ENCODE data around the gene ADAMTS3.

ADAMTS3 gene

DNA sequence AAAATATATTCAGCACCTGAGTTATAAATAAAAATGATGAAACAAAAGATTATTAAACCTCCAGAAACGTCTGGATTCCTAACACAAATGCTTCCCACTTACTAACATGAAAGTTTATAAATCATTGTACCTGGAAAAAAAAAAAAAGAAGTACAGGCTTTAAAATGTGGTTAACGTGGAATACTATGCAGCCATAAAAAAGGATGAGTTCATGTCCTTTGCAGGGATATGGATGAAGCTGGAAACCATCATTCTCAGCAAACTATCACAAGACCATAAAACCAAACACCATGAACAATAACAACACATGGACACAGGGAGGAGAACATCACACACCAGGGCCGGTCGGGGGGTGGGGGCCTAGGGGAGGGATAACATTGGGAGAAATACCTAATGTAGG is 160.5 kb downstream of the ADAMTS3 start:
- no peak for DNase-seq (ENCODE audit: low spot score)

DNA sequence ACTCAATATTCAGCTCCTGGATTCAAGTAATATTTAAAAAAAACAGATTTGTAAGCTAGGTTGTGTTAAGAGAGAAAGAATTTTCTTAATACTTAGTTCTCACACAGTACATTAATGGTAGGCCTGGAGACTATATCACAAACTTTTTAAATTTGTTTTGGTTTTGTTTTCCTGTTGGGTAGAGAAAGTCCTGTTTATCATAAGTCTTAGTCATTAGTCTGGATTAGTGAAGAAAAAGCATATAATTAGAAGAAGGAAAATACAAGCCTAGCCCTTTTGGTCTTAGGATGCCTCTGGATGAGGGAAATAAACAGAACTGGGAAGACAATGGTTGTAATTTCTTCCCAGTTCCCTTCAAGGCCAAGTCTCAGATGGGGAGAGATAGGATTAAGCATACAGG is 163.6 kb downstream of the ADAMTS3 start:
- DNase-seq (ENCODE audit: low spot score), result no peak

DNA sequence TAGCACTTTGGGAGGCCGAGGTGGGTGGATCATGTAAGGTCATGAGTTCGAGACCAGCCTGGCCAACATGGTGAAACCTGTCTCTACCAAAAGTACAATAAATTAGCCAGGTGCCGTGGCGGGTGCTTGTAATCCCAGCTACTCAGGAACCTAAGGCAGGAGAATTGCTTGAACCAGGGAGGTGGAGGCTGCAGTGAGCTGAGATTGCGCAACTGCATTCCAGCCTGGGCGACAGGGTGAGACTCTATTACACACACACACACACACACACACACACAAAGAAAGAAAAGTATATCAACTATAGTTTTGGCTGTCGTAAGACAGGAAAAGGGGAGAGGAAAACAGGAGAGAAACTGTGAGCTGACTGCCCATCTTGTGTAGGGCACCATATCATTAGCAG is 171.7 kb downstream of the ADAMTS3 start:
- no peak for DNase-seq (ENCODE audit: low spot score)

DNA sequence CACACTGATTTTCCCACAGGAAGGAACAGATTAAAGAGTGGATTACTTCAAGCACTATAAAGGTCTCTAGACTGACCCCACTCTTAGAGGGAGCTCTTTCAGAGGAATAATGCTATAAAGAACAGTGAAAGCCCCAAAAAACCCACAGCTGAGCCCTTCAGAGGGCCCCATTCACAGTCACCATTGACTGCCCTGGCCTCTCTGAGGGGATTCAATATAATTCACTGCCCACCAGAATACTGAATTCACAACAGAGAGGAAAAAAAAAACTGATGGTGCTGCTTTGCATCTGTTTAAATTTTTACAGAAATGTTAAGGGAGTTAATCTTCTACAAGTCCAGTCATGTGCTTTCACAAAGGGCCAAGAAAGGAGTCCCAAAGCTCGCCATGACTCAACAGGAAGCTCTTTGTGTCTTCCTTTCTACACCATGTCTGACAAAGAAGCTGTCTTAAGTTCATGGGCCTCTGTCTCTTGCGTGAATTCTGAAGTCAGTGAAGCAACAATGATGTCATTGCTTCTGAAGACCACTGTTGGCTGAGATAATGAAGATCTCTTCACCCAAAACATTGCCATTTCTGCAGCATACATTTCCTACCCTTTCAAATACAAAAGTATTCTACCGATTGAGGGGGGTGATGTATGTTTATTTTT is 174.9 kb downstream of the ADAMTS3 start:
- no peak for DNase-seq (ENCODE audit: low spot score)

DNA sequence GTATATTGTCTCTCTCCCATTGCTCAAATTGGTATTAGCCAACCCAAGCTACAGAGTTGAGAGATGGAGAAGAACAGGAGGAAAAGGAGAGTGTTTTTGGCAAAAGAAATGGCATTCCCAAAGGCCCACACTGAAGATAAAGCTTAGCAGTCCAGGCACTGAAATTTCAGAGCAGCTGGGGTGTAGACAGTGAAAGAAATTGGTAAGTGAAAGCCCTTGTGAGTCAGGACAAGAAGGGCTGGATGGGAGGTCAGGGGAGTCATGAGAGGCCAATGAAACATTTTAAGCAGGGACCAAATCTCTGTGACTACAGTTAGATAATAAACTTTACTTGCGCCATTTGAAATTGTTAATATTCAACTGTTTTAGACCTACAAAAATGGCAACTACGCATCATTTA is 177.7 kb downstream of the ADAMTS3 start:
- no peak for DNase-seq (ENCODE audit: low spot score)

DNA sequence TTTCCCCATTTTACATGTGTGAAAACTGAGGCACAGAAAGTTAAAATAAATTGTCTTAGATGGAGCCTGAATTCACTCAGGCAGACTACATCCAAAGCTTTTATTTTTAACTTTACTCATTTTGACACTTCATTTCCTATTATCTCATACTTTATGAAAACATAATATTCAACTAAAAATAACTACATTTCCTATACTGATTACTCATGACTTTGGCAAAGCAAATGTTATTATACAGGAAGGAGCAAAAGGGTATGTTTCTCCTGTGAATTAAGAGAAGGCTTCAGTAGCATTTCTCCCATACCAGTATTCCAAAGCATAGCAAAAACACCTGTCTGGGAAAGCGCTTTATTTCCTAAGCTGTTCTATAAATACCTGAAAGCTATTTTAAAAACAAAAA is 178.6 kb downstream of the ADAMTS3 start:
- peak; percentile 2 for DNase-seq (ENCODE audit: low spot score)

DNA sequence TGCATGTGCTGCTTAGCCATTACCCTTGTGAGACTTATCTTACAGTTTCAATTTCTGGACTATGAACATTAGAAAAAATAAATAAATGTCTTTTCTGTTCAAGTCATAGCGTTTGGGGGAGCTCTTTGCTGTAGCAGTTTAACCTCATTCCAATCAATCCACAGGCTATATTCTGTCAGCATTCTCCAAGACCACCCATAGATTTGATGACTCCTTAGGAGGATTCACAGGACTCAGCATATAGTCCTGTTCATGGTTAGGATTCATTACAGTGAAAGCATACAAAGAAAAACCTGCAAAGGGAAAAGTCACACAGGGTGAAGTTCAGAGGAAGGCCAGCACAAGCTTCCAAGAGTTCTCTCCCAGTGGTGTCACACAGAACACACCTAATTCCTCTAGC is 180.5 kb downstream of the ADAMTS3 start:
- DNase-seq (ENCODE audit: low spot score), result no peak

DNA sequence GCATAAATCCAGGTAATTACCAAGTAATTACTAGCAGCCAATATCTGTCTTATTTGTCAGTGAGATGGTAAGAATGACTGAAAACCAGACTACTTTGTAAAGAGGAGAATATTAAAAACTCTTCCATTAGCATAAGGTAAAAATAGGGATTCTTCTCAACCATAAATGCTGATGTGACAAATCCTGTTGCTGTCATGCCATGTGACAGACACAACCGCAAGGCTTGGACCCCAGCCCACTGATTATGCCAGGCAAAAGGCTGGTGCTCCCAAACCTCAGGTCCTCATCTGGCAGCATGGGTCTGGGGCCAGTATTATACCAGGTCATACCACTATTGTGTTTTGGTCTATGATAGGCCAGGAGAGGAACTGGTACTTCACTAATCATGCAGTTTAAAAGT is 181.1 kb downstream of the ADAMTS3 start:
- no peak for DNase-seq (ENCODE audit: low spot score)

DNA sequence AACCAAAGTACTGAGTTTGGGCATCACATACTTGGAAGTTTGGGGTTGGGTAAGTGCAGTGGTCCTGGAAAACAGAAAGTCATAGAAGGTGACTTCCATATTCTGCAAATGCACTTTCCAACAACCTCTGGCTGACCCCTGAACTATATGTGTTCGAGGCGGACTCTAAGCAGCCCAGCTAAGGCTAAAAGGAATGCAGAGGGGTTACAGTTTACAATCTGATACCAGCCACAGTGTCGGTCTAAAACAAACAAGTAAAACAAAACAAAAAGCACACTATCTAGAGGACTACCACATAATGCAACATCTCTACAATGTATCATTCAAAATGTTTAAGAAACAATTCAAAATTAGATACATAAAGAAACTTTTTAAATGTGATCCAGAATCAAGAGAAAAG is 185.6 kb downstream of the ADAMTS3 start:
- DNase-seq (ENCODE audit: low spot score), result no peak

DNA sequence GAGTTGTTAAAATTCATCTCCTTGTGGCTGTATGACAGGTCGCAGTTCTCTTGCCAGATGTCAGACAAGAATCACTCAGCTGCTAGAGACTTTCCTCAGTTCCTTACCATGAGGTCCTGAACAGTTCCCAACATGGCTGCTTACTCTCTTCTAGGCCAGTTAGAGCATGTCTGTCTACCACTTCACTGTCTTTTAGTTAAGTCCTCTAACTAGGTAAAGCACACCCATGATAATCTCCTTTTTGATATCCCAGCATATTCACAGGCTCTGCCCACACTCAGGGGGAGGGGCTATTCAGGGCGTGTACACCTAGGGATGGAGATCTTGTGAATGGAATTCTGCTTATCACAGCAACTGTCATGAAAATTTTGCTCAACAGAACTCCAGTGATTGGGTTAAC is 190.1 kb downstream of the ADAMTS3 start:
- DNase-seq (ENCODE audit: low spot score), result no peak

DNA sequence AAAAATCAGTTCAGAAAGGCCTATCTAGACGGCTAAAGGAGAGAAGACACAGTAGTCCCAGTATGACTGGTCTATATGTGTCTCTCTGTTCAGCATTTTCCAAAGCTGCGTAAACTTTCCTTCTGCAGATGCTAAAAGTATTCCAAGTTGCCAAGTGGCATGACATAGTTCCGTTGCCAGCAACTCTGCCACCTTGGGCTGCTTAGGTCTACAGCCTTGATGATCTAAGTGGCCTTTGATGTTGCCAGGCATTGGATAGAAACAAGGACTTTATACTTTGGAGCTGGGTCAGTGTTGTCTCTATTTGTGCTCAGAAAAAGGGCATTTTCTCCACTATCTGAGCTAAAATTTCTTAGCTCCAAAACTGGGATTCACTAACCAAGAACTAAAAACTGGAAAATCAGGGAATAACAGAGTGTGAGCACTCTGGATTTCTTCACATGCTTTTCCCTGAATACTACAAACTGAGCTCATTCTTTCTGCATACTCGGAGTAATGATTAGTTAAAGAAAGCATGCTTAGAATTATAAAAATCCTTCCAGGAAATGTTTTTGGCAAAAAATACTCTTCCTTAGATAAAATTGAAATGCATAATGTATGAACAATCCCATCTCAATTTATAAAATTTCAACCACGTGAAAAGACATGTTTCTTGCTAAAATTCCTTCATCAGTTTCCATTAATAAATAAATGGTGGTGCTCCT is 191.4 kb downstream of the ADAMTS3 start:
- DNase-seq (ENCODE audit: low spot score), result no peak

DNA sequence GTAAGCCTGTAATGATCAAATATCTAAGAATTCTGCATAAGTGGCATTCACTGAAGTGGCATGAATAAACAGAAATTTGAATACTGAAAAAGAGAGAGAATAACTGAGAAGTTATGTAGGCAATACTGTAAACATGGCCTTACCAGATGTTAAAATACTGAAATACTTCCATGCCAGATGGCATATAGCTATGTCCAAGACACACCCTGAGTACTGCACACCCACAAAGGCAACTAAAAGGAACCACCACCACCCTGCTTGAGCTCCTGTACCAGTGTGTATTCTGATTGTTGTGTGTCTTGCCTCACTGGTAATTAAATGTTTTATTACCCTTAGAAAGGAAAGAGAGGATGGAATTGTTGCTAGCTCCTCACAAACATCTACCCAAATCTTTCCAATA is 192.1 kb downstream of the ADAMTS3 start:
- DNase-seq (ENCODE audit: low spot score), result no peak

DNA sequence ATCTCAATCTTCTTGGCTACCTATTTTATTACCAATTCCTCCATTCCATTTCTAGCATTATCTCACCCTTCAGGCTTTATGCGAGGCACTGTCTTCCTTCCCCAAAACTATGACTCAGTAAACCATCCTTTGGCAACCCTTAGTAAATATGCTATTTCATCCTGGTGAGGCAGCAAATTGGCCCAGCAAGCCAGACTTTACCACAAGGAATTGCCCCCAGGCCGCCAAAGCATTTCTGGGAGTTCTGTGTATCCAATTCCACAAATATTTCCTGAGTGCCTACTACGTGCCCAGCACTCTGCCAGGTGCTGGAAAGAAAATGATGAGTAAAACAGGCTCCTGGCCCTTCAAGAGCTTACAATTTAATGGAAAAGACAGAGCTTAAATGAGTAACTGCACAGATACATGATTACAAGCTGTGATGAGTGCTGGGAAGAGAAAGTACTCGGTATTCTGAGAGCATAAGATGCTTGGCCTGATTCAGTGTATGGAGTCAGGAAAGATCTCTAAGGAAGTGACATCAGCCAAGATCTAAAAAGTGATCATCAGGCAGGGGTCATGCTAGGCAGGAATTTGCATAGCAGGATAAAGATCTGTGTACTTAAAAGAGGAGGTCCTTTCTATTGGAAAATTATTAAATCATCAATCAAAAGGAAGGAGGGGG is 193.8 kb downstream of the ADAMTS3 start:
- no peak for DNase-seq (ENCODE audit: low spot score)

DNA sequence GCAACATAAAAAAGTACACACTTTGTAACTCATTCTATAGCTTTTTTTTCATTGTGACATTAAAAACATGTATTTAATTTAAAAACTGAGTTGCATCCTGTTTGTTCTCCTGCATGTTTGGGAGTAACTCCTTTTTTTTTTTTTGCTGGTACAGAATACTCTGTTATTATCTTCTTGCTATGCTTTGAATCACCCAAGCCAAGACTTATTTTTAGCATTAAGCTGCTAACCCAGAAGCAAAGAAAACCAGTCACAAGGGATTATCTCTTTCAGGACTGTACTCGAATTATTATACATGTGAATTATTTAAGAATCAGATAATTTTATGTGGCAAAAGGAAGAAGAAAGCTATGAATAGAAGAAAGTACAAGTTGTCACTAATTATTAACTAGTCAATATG is 194.9 kb downstream of the ADAMTS3 start:
- DNase-seq (ENCODE audit: low spot score), result no peak

DNA sequence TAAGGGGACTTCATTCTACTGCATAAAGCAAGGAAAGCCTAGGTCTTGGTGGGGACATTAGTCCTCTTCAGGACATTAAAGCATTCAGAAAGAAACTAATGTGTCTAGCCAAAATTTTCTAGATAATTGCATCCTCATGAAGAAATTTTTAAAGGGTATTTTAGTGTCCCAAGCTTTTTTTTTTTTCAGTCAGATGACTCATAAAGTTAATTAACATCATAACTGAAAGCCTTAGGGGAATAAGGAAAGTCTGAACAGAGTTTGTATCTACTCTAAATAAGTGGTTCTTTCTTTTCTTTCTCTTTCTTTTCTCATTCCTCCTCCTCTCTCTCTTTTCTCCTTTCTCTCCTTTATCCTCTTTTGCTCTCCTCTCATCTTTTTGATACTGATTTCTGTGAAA is 202.4 kb downstream of the ADAMTS3 start:
- DNase-seq (ENCODE audit: low spot score), result no peak

DNA sequence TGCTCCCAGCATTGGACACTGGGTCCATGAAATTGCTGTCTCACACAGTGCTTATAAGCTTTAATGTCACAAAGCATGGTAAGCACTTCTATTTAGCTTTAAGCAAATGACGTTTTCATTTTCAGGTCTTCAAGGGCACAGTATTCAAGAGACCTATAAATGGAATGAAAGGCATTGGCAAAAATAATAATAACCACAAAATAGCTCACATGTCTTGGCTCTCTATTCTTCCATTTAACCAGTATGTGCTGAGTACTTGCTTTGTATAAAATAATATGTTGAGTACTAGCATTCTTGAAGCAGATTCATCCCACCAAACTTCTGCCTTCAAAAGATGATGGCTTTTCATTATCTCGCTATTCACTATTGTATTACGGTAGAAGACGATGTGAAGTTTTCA is 203.0 kb downstream of the ADAMTS3 start:
- no peak for DNase-seq (ENCODE audit: low spot score)

DNA sequence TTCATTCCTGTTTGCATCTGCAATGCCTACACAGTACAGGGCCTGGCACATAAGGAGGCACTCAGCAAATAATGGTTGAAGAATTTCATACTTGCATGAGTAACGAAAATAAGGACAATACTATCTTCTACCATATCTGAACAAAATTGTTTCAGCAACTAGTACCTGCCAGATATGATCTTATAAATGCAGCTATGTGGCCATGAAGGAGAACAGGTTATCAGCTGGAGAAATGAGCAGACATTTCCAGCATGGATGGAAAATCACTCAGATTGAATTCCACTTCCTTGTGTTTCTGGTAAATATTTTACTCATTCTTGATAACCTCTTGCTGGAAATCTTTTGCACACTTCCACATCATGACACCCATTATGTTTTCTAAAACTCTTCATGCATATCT is 204.0 kb downstream of the ADAMTS3 start:
- DNase-seq (ENCODE audit: low spot score), result no peak

DNA sequence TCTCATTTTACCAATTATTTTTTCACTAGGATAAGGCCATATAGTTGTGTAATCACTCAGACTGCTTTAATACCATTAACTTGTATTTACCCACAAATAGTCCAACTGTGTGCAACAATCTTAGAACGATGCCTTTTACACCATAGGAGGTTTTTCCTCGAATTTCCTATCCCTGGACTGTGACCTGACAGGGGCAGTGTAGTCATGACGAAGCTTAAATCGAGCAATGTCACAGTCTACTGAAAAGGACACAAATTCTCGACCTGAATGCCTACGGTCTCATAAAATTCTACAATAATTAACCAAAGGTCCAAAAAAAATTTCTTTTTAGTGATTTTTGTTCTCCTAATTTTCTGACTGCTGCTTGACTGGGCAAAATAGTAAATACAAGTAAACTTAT is 208.9 kb downstream of the ADAMTS3 start:
- DNase-seq (ENCODE audit: low spot score), result no peak

DNA sequence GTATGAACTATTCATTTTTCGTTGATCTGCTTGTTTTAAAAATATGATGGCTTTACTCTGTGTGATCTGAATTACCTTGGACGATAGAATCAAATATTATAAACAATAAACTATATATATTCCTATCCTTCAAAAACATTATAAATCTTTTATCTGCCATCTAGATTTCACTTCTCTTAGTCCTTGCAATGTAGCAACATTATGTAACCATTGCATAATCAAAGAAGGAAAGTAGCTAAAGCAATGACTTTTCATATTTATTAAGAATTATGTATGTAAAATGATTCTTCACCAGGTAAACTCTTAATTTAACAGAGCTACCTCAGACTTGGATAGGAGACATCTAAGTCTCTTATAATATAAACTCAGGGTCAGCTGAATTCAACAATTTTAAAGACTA is 210.5 kb downstream of the ADAMTS3 start:
- DNase-seq (ENCODE audit: low spot score), result no peak

DNA sequence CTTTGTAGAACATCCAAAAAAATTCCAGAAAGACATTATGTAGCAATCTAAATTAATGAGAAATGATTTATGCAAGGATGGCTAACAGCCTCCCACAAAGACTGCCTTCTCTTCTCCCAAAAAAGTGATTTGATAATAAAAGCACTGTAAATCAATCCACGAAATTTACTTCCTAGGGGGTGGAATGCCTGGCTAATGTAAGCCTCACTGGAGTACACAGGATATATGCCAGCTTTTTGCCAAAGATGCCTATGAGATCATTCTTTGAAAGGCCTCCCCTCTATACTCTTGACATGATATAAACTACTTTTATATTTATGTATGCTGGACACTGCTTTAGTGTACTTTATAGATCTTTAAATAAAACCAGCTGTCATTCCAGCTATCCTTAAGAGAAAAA is 211.1 kb downstream of the ADAMTS3 start:
- no peak for DNase-seq (ENCODE audit: low spot score)

DNA sequence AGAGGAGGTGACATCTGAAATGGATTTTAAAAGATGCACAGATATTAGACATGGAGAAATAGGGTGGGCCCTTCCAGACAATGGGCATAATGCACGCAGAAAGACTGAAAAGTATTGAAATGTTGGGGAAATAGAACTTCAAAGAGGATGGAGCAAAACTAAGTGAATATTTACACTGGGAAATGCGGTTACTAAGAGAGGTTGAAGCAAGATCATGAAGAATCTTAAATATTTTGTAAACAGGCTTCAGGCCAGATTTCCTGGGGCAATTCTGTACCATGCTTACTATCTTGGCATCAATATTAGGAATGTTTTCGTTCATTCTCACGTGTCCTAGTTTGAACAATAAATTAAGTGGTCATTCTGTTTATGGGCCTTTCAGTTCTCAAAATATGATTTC is 216.3 kb downstream of the ADAMTS3 start:
- no peak for DNase-seq (ENCODE audit: low spot score)

DNA sequence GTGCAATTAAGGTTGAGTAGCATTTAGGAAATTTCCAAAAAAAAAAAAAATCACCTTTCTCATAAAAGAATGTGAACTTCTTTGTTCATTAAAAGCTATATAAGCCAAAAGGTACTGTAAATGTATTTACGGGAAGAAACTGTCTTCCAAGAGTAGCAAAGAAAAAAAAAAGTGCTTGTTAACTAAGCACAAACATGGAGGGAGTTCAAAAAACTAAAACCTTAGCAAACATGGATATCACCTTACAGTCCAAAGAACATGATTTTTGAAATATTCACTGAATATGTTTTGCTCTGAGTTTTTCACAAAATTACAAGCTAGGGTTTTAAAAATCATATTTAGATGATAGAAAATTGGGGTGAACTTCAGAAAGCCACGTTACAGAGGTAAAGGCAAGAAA is 217.5 kb downstream of the ADAMTS3 start:
- DNase-seq (ENCODE audit: low spot score), result no peak

DNA sequence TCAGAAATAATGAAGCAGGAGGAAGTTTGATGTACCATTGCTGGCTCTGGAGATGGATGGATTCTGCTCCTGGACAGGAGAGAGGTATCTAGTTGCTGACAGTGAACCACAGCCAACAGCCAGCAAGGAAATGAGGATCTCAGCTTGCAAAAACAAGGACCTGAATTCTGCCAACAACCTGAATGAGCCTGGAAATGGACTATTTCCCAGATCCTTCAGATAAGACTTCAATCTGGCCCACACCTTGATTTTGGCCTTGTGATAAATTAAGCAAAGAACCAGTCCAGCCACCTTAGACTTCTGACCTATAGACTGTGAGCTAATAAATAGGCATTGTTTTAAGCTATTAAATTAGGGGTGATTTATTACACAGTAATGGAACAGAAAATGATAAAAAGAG is 220.3 kb downstream of the ADAMTS3 start:
- DNase-seq (ENCODE audit: low spot score), result no peak

DNA sequence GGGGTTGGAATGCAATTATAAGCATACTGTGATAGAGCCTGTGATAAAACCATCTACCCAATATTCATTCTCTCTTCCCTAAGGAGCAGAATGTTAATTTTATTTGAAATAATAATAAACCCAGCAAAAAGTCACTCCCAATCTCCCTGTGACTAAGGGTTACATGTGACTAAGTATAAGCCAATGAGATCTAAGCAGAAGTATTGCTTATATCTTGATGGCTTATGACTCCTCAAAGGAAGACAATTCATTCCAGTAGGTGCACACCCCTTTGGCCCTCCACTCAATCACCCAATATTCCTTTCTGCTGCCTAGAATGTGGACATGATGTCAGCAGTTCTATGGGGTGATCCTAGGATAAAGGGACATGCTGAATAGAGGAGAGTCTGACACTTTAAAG is 224.6 kb downstream of the ADAMTS3 start:
- DNase-seq (ENCODE audit: low spot score), result no peak

Data from RKO (cell line).